SK-N-SH (cell line): ENCODE data around the gene CTF1.

ENCODE experiments used
- FOSL2 ChIP-seq: IDR thresholded peaks from 2 replicates; pipeline ENCODE4 v1.4.0; 2012; ENCODE audit warnings: low read depth, mild to moderate bottlenecking, moderate library complexity, borderline replicate concordance
- GABPA ChIP-seq: IDR thresholded peaks from 2 replicates; pipeline ENCODE4 v1.4.0; 2012; ENCODE audit warnings: low read depth, mild to moderate bottlenecking
- POLR2AphosphoS5 ChIP-seq: IDR thresholded peaks from 2 replicates; pipeline ENCODE4 v1.6.1; 2012; ENCODE audit warnings: low read depth, low read length
- RAD21 ChIP-seq: IDR thresholded peaks from 2 replicates; pipeline ENCODE4 v1.6.1; 2012; ENCODE audit warnings: mild to moderate bottlenecking, low read length
- SIN3A ChIP-seq: IDR thresholded peaks from 2 replicates; pipeline ENCODE4 v1.6.1; 2012; ENCODE audit warnings: low read depth, mild to moderate bottlenecking, low read length, moderate library complexity, borderline replicate concordance
- TAF1 ChIP-seq: IDR thresholded peaks from 2 replicates; pipeline ENCODE4 v1.6.1; 2012; ENCODE audit warnings: low read depth, mild to moderate bottlenecking, low read length, moderate library complexity, borderline replicate concordance
- YY1 ChIP-seq: IDR thresholded peaks from 2 replicates; pipeline ENCODE4 v1.4.0; 2012; ENCODE audit warnings: low read depth, mild to moderate bottlenecking
- TF ChIP-seq, protein P1 (sequence below): fragments of 200-600 bp; sonication (generic); IDR thresholded peaks from 2 replicates; pipeline ENCODE4 v1.6.1; 2017; ENCODE audit warnings: antibody characterized with exemption, mild to moderate bottlenecking, moderate library complexity
- TF ChIP-seq, protein P2 (sequence below): IDR thresholded peaks from 2 replicates; pipeline ENCODE4 v1.4.0; 2012; ENCODE audit warnings: low read depth

DNA sequence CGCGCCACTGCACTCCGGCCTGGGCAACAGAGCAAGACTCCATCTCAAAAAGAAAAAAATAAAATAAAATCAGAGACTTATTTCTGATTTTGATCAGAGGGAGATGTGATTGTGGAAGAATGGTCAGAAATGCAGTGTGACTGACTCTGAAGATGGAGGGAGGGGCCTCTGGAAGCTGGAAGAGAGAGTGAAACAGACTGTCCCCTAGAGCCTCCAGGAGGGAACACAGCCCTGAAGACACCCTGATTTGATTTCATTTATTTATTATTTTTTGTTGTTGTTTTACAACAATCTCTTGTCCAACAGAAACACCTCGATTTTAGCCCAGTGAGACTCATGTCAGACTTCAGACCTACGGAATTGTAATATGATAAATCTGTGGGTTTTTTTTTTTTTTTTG, 28.7 kb upstream of the CTF1 start:
- TF ChIP-seq GABPA (no peak), TAF1 (no peak), FOSL2 (no peak), YY1 (no peak), POLR2AphosphoS5 (no peak), RAD21 (peak; percentile 19; the same call in 1 of the 2 replicates), SIN3A (no peak)
- TF ChIP-seq, protein P1, sequence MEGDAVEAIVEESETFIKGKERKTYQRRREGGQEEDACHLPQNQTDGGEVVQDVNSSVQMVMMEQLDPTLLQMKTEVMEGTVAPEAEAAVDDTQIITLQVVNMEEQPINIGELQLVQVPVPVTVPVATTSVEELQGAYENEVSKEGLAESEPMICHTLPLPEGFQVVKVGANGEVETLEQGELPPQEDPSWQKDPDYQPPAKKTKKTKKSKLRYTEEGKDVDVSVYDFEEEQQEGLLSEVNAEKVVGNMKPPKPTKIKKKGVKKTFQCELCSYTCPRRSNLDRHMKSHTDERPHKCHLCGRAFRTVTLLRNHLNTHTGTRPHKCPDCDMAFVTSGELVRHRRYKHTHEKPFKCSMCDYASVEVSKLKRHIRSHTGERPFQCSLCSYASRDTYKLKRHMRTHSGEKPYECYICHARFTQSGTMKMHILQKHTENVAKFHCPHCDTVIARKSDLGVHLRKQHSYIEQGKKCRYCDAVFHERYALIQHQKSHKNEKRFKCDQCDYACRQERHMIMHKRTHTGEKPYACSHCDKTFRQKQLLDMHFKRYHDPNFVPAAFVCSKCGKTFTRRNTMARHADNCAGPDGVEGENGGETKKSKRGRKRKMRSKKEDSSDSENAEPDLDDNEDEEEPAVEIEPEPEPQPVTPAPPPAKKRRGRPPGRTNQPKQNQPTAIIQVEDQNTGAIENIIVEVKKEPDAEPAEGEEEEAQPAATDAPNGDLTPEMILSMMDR = peak; percentile 42
- TF ChIP-seq, protein P2, sequence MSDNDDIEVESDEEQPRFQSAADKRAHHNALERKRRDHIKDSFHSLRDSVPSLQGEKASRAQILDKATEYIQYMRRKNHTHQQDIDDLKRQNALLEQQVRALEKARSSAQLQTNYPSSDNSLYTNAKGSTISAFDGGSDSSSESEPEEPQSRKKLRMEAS = no peak
